Activated CD8-positive, alpha-beta memory T cell treated with anti-CD3 and anti-CD28 coated beads for 24 hours (primary cell): Measurements from ENCODE around the gene RAB3GAP2.
"Not testable (repeated sequence)": the region's sequence is repeated elsewhere in the genome, so short reads cannot be mapped to it uniquely, and the experiment has no call there.

Experiments used
- DNase-seq: peaks from one replicate; pipeline ENCODE4 v3.0.0-alpha.2; 2020

RAB3GAP2 gene

DNA sequence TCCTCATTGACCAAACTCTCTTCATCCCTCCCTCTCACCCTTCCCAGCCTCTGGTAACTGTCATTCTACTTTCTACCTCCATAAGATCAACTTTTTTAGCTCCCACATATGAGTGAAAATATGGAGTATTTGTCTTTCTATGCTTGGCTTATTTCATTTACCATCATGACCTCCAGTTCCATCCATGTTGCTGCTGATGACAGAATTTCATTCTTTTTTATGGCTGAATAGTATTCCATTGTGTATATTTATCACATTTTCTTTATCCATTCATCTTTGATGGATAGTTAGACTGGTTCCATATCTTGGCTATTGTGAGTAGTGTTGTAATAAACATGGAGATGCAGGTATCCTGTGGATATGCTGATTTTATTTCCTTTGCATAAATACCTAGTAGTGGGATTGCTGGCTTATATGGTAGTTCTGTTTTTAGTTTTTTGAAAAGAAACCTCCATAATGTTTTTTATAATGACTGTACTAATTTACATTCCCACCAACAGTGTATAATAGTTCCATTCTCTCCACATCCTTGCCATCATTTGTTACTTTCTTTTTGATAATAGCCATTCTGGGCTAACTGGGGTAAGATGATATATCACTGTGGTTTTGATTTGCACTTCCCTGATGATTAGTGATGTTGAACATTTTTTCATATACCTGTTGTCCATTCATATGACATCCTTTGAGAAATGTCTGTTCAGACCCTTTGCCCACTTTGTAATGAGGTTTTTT lies 142.6 kb downstream of the RAB3GAP2 start:
- no peak for DNase-seq

DNA sequence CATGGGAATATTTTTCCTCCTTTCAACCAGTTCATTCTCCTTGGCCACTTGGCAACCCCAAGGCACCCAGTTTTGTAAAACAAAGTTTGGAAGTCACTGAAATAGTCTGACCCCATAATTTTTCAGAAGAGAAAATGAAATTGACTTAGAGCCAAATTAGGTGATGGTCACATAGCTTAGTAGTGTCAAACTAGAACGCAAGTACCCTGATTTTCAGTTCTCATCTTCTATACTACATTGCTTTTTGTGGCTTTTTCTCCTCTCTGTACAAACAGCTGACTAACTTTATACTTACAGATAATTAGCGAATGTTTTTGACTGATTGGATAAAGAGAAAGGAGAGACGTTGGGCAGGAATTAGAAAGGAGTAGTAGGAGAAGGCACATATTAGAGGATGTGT lies 145.2 kb downstream of the RAB3GAP2 start:
- no peak for DNase-seq

DNA sequence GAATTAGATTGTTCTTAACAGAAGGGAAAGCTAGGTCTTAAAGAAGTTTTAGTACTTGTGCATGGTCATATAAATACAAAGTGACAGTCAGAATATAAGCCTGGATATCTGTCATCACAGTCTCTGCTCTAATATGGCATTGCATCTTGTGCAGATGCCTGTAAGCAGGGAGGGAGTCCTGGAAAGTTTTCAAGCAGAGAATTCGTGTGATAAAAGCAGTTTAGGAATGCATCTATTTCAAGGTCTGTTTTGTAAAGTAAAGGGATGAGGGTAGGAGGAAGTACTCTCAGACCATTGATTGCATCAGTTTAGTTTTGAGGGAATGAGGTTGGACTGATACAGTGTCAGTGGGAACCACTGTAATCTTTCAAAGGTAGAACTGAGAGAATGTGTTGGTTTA lies 147.7 kb downstream of the RAB3GAP2 start:
- DNase-seq, result no peak

DNA sequence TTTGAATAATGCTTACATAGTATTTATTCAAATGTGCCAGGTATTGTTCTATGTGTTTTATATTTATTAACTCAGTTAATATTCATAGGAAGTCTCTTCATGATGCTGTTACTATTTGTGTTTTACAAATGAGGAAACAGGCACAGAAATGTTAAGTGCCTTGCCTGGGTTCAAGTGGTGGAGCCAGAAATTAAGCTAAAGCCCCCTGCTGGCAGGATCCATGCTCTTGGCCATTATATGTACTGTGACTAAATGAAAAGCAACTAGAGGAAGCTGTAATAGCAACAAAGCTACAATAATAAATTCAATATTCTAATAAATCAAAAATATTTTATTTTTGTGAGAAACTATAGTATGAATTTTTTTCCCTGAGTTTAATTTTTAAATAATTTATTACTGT lies 148.4 kb downstream of the RAB3GAP2 start:
- no peak for DNase-seq

DNA sequence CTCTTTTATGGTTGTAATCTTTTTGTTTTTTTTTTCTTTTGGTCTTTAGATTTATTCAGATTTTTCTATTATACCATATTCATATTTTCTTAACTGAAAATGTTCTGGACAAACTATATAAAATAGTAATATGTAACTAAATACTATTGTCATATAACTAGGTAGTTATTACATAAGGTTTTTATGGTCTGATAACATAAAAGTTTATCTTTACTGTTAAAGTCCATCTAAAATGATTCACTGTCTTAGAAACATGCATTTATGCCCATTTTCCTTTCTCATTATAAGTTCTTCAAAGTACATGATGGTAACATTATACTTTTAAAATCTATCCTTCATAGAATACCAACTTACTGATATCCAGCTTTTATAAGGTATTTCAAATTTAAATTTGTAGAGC lies 149.2 kb downstream of the RAB3GAP2 start:
- no peak for DNase-seq

DNA sequence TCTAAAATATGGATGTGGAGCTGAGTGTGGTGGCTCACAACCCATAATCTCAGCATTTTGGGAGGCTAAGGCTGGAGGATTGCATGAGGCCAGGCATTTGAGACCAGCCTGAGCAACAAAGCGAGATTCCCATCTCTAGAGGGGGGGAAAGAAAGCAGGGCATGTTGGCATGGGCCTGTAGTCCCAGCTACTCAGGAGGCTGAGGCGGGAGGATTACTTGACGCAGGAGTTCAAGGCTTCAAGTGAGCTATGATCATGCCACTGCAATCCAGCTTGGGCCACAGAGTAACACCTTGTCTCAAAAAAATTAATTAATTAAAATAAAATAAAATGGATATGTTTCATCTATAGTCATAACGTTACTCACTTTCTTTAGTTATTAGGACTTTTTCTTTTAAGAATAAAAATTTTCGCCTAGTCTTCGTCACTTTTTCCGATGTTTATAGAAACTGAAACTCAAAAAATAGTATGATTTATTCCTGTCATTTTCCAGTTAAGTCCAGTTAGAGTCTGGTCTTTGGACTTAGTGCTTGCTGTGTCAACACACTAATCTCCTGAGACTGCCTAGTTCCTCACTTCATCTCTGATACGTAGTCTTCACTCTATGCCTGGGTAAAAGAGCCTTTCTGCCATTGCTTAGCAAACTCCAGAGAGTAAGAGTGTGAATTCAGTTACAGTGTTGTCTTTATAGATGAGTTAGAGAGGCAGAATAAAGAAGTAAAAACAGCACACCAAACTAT lies 150.3 kb downstream of the RAB3GAP2 start:
- DNase-seq, result no peak

DNA sequence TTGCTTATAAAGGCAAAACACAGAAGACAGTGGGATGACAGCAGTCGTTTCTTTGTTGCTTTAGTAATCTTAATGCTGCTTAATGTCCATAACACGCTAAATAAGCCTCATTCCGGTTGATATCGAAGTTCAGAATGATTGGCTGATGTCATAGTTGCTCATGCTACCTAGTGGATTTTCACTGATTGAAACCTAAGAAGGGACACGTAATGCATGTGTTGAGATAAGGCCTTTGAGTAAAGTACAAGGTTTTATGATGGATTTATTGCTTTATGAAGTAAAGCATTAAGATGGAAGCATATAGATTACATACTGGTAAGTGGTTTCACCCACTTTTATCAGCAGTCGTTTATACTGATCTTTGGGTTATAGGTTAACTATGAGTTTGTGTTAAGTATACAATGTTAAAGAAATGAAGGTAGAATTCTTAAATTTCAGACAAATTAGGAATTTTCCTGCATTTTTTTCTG lies 153.2 kb downstream of the RAB3GAP2 start:
- no peak for DNase-seq

DNA sequence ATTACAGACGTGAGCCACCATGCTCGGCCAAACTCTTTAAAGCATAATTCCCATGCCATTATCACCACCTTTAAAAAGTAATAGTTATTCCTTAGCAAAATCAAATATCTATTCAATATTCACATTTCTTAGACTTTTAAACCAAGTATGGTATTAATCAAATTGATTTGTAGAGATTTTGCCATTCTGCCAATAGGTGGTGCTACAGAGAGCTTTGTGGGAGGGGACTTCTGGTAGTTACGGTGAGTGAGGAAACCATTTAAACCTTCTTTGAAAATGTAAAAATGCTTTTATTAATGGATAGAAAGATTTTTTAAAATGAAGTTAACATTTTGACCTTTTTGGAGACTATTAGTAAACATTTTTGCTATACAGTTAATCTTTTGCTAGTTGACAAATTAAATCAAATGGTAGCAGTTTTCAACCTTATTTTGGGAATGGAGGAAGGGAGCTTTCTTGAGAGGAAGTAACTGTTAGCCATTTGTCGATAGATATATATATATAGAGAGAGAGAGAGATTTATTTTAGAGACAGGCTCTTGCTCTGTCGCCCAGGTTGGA lies 159.0 kb downstream of the RAB3GAP2 start:
- no peak for DNase-seq

DNA sequence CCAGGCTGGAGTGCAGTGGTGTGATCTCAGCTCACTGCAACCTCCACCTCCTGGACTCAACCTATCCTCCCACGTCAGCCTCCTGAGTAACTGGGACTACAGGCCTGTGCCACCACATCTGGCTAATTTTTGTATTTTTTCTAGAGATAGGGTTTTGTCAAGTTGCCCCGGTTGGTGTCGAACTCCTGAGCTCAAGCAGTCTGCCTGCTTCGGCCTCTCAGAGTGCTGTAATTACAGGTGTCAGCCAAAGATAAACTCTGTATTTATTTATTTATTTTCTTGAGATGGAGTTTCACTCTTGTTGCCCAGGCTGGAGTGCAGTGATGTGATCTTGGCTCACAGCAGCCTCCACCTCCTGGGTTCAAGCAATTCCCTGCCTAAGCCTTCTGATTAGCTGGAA lies 159.7 kb downstream of the RAB3GAP2 start:
- DNase-seq, result not testable (repeated sequence)

DNA sequence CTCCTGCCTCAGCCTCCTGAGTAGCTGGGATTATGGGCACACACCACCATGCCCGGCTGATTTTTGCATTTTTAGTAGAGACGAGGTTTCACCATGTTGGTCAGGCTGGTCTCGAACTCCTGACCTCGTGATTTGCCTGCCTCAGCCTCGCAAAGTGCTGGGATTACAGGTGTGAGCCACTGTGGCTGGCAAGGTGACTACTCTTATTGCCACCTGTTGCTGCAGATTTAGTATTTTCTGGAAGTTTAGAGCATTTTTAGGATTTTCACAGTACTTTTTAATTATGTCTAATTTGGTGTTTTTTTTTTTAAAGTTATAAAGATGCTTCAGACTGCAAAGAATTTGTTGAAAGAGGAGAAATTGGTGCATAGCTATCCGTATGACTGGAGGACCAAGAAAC lies 161.8 kb downstream of the RAB3GAP2 start:
- DNase-seq, result not testable (repeated sequence)

DNA sequence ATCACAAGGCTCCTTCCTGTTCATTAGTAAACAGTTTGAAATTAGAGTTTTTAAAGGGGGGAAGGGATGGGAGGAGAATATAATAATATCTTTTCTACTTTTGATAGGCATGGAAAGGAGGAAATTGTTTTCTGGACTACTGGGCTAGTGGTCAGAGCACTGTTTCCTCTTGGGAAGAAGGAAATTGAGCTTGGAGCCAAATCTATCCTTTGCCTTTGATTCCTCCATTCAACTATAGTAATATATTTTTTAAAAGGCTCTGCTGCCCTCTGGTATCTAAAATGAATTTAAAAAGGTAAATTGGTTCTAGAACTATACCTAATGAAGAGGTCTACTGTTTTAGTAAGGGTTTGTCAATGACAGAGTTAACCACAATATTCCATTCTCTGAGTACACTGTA lies 172.4 kb downstream of the RAB3GAP2 start:
- DNase-seq, result no peak
